Activated CD4-positive, CD25-positive, alpha-beta regulatory T cell treated with anti-CD3 and anti-CD28 coated beads, Interleukin-2, amount 50 U/mL, for 72 hours (primary cell): Measurements from ENCODE around the gene HYAL1.
A peak's percentile ranks its signal among the peaks of the same experiment; 100 is the strongest.

Source experiments
- DNase-seq: peaks from one replicate; pipeline ENCODE4 v3.0.0; 2021

Gene HYAL1

GRCh38 chr3:50258979-50259378 is 44.4 kb downstream of the HYAL1 start:
- DNase-seq = no peak

GRCh38 chr3:50258029-50258680 is 45.2 kb downstream of the HYAL1 start:
- DNase-seq = no peak

- DNase-seq = peak; percentile 57
Measured at GRCh38 chr3:50256978-50257890, 46.1 kb downstream of the HYAL1 start.

- no peak for DNase-seq
Measured at GRCh38 chr3:50255251-50255615, 48.1 kb downstream of the HYAL1 start.

- DNase-seq = no peak
Measured at GRCh38 chr3:50254577-50255250, 48.7 kb downstream of the HYAL1 start.

GRCh38 chr3:50251220-50251619 is 52.2 kb downstream of the HYAL1 start:
- no peak for DNase-seq

GRCh38 chr3:50250514-50250913 is 52.9 kb downstream of the HYAL1 start:
- no peak for DNase-seq
